Measurements from ENCODE around the gene JPH3.

JPH3 gene

DNA sequence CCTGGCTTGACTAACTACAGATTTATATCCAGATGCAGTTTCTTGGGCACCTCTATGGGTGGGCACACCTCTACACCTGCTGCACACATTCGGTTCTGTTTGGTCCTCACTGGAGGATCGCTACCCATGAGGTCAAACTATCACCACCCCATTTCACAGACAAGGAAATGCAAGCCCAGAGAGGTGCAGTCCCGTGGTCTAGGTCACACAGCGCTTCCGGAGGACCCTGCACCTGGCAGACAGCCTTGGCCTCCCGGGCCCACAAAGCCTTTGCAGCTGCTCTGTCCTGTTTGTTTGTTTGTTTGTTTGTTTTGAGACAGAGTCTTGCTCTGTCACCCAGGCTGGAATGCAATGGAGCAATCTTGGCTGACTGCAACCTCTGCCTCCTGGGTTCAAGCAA, 39.3 kb upstream of the JPH3 start:
- no peaks in the 10 kb centered on the region for H3K9me3 ChIP-seq (ENCODE audit: insufficient read depth, low read depth, low read length)
- no peaks in the 10 kb centered on the region for H3K36me3 ChIP-seq (ENCODE audit: insufficient read depth, low read length)
- no peaks in the 10 kb centered on the region for H3K27me3 ChIP-seq (ENCODE audit: insufficient read depth, low read length)
- no peak overlapping the region for H3K4me3 ChIP-seq (ENCODE audit: low read length)
- no peak overlapping the region for H3K27ac ChIP-seq (ENCODE audit: low read depth, low read length)
- H3K9ac ChIP-seq (ENCODE audit: low read depth, low read length), result no peak overlapping the region
- H3K4me1 ChIP-seq (ENCODE audit: insufficient read depth, low read length), result no peaks in the 10 kb centered on the region
- WGBS, result 92% methylated on average over 6 of the region's 6 CpGs

DNA sequence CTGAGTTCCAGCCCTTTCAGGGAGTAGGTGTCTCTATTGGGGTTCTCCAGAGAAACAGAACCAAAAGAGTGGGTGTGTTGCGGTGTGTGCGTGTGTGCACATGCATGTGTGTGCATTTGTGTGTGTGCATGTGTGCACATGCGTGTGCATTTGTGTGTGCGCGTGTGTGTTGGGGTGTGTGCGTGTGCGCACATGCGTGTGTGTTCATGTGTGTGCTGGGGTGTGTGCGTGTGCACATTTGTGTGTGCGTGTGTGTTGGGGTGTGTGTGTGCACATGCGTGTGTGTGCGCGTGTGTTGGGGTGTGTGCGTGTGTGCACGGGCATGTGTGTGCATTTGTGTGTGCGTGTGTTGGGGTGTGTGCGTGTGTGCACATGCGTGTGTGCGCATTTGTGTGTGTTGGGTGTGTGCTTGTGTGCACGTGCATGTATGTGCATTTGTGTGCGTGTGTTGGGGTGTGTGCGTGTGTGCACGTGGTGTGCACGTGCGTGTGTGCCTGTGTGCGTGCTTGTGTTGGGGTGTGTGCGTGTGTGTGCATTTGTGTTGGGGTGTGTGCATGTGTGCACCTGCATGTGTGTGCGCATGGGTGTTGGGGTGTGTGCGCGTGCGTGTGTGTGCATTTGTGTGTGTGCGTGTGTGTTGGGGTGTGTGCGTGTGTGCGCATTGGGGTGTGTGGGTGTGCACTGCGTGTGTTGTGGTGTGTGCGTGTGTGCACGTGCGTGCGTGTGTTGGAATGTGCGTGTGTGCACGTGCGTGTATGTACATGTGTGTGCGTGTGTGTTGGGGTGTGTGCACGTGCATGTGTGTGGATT, 38.4 kb upstream of the JPH3 start:
- no peak overlapping the region for H3K27ac ChIP-seq (ENCODE audit: low read depth, low read length)
- 80% methylated on average over 42 of the region's 44 CpGs for WGBS
- no peaks in the 10 kb centered on the region for H3K4me1 ChIP-seq (ENCODE audit: insufficient read depth, low read length)
- H3K4me3 ChIP-seq (ENCODE audit: low read length), result no peak overlapping the region
- no peaks in the 10 kb centered on the region for H3K27me3 ChIP-seq (ENCODE audit: insufficient read depth, low read length)
- no peak overlapping the region for H3K9ac ChIP-seq (ENCODE audit: low read depth, low read length)
- H3K9me3 ChIP-seq (ENCODE audit: insufficient read depth, low read depth, low read length), result no peaks in the 10 kb centered on the region
- no peaks in the 10 kb centered on the region for H3K36me3 ChIP-seq (ENCODE audit: insufficient read depth, low read length)

DNA sequence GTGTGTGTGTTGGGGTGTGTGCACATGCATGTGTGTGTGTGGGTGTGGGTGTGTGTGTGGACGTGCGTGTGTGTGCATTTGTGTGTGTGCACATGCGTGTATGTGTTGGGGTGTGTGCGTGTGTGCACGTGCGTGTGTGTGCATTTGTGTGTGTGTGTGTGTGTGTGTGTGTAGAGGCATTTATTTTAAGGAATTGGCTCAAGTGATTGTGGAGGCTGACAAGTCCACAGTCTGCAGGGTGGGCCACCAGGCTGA, 37.9 kb upstream of the JPH3 start:
- H3K27me3 ChIP-seq (ENCODE audit: insufficient read depth, low read length), result no peaks in the 10 kb centered on the region
- H3K9ac ChIP-seq (ENCODE audit: low read depth, low read length), result no peak overlapping the region
- no peak overlapping the region for H3K4me3 ChIP-seq (ENCODE audit: low read length)
- H3K4me1 ChIP-seq (ENCODE audit: insufficient read depth, low read length), result no peaks in the 10 kb centered on the region
- H3K27ac ChIP-seq (ENCODE audit: low read depth, low read length), result no peak overlapping the region
- H3K9me3 ChIP-seq (ENCODE audit: insufficient read depth, low read depth, low read length), result no peaks in the 10 kb centered on the region
- H3K36me3 ChIP-seq (ENCODE audit: insufficient read depth, low read length), result no peaks in the 10 kb centered on the region
- WGBS, result 83% methylated on average over 6 of the region's 6 CpGs

DNA sequence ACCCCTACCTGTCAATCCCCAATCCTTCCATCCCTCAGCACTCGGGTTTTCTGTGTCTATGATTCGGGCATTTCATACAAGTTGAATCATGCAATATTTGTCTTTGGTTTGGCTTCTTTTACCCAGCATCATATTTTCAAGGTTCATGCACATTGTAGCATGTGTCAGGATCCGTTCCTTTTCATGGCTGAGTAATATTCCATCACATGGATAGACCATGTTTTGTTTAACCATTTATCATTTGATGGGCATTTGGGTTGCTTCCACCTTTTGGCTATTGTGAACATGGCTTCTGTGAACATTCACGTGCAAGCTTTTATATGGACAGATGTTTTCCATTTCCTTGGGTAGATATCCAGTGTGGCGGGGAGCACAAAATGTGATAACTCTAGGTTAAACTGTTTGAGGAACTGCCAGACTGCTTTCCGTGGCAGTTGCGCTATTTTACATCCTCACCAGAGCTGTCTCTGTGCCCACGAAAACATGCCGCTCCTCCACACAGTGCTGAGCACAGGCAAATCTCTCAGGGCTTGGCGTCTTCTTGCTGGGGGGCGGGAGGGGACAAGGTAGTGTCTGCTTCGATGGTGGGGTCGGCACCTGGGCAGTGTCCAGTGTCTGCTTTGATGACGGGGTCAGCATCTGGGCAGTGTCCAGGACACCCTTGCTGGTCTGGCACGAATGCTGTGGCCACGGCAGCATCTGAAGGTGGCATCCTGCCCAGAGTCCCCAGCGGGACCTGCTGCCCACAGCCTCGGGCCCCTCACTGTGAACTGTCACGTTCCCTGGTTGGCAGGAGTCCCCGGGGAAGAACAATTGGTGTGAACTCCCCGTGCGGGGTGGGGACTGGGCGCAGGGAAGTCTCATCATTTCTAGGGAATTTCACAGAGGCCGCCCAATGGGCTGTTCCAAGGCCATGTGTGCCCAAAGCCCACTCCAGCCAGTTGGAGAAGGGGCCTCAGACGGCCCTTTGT, 32.4 kb upstream of the JPH3 start:
- Histone ChIP-seq H3K4me3 (ENCODE audit: low read length) (no peak overlapping the region), H3K27me3 (ENCODE audit: insufficient read depth, low read length) (no peaks in the 10 kb centered on the region), H3K4me1 (ENCODE audit: insufficient read depth, low read length) (peaks cover 4% of the 10 kb centered on the region), H3K9me3 (ENCODE audit: insufficient read depth, low read depth, low read length) (no peaks in the 10 kb centered on the region), H3K36me3 (ENCODE audit: insufficient read depth, low read length) (no peaks in the 10 kb centered on the region), H3K27ac (ENCODE audit: low read depth, low read length) (no peak overlapping the region), H3K9ac (ENCODE audit: low read depth, low read length) (no peak overlapping the region)
- 92% methylated on average over 25 of the region's 25 CpGs for WGBS

DNA sequence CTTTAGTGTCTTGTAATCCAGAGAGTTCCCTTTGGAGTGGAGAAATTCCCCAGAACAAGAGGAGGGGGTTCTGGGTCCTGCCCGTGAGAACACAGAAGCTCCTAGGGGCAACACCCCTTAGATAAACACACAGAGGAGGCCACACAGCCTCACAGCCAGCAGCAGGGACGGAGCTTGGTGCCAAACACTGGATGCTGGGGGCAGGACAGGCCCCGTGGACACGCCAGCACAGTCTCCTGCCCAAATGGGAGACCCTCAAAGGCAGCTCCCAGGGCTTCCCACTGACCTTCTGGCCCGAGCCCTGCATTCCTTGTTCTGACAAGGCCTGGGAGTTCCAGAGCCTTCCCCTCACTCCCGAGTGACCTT, 31.8 kb upstream of the JPH3 start:
- Histone ChIP-seq H3K4me3 (ENCODE audit: low read length) (no peak overlapping the region), H3K27ac (ENCODE audit: low read depth, low read length) (no peak overlapping the region), H3K36me3 (ENCODE audit: insufficient read depth, low read length) (no peaks in the 10 kb centered on the region), H3K9ac (ENCODE audit: low read depth, low read length) (no peak overlapping the region), H3K9me3 (ENCODE audit: insufficient read depth, low read depth, low read length) (no peaks in the 10 kb centered on the region), H3K4me1 (ENCODE audit: insufficient read depth, low read length) (peaks cover 10% of the 10 kb centered on the region), H3K27me3 (ENCODE audit: insufficient read depth, low read length) (no peaks in the 10 kb centered on the region)
- WGBS, result 86% methylated on average over 6 of the region's 6 CpGs

DNA sequence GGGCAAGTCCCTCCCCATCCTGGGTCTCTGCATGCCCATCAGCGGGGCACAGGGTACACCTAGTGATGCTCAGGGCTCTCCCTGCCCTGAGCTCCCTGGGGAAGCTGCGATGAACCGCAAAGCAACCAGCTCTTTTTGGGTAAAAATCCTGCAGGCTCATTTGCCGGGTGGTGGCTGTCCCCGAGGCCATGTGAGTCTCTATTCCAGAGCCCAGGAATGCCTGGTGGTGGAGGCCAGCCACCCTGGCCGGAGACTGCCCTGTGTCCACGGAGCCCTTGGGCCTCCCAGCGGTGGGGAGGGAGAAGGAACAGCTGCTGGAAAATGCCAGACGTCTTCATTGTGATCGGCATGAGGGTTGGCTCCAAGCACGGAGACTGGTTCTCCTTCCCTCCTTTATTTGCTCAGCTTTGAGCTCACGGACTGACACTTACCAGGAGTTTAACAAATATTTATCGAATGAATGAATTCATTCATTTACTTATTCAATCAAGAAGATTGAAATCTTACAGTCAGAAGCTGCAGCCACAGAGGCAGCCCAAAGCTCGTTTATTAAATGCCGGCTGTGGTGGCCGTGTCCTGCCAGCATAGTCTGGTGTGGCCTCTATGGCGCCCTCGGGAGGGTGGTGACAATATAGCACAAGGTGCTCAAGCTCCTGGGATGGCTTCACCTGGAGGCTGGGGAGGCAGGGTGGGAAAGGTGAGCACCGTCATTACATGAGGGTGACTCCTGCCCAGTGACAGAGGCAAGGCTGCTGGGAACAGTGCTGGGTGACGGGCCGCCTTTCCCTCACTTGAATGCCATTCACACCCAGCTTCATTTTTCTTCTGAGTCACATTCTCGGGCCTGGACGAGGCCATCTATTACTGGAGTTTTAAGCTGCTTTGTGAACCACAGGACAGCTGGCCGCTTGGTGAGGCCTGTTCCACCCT, 31.1 kb upstream of the JPH3 start:
- H3K9ac ChIP-seq (ENCODE audit: low read depth, low read length), result no peak overlapping the region
- no peaks in the 10 kb centered on the region for H3K27me3 ChIP-seq (ENCODE audit: insufficient read depth, low read length)
- WGBS, result 75% methylated on average over 24 of the region's 24 CpGs
- no peaks in the 10 kb centered on the region for H3K9me3 ChIP-seq (ENCODE audit: insufficient read depth, low read depth, low read length)
- no peak overlapping the region for H3K4me3 ChIP-seq (ENCODE audit: low read length)
- peaks cover 16% of the 10 kb centered on the region for H3K4me1 ChIP-seq (ENCODE audit: insufficient read depth, low read length)
- no peaks in the 10 kb centered on the region for H3K36me3 ChIP-seq (ENCODE audit: insufficient read depth, low read length)
- 0 out of 2 replicates have a peak overlapping the region, but pooled peaks have one; percentile 14 for H3K27ac ChIP-seq (ENCODE audit: low read depth, low read length)

DNA sequence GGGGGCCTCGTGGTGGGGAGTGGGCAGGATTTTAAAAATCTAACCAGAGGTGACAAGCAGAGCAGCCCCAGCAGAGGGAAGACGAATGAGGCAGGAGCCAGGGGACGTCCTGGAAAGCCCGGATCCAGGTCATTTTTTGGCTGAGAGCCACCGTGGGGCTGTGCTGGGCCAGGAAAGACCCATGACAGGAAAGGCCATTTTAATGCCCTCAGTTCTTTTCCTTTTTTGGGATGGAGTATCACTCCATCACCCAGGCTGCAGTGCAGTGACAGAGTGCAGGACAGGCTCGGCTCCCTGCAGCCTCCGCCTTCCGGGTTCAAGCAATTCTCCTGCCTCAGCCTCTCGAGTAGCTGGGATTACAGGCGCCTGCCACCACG, 30.5 kb upstream of the JPH3 start:
- no peak overlapping the region for H3K4me3 ChIP-seq (ENCODE audit: low read length)
- no peak overlapping the region for H3K9ac ChIP-seq (ENCODE audit: low read depth, low read length)
- no peak overlapping the region for H3K27ac ChIP-seq (ENCODE audit: low read depth, low read length)
- H3K36me3 ChIP-seq (ENCODE audit: insufficient read depth, low read length), result no peaks in the 10 kb centered on the region
- no peaks in the 10 kb centered on the region for H3K9me3 ChIP-seq (ENCODE audit: insufficient read depth, low read depth, low read length)
- peaks cover 16% of the 10 kb centered on the region for H3K4me1 ChIP-seq (ENCODE audit: insufficient read depth, low read length)
- 89% methylated on average over 11 of the region's 11 CpGs for WGBS
- H3K27me3 ChIP-seq (ENCODE audit: insufficient read depth, low read length), result no peaks in the 10 kb centered on the region

DNA sequence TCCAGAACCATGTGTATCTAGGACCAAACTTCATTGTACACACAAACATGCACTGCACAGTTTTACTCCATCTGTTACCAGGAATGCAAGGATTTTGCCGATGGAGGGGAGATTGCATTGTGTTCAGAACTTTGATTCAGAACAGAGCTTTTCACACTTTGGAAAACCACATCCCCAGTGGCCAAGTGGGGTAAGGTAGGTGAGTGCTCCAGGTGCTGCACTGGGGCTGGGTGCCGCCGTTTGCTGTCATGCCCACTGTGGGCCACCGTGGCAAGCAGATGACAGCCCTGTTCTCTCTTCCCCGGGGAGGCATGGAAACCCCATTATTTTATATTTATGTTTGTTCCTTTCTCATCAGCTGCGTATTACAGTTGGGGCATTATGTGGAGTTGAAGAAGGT, 29.3 kb upstream of the JPH3 start:
- Histone ChIP-seq H3K4me1 (ENCODE audit: insufficient read depth, low read length) (peaks cover 16% of the 10 kb centered on the region), H3K4me3 (ENCODE audit: low read length) (no peak overlapping the region), H3K27me3 (ENCODE audit: insufficient read depth, low read length) (no peaks in the 10 kb centered on the region), H3K9me3 (ENCODE audit: insufficient read depth, low read depth, low read length) (no peaks in the 10 kb centered on the region), H3K27ac (ENCODE audit: low read depth, low read length) (no peak overlapping the region), H3K36me3 (ENCODE audit: insufficient read depth, low read length) (no peaks in the 10 kb centered on the region), H3K9ac (ENCODE audit: low read depth, low read length) (no peak overlapping the region)
- WGBS, result 80% methylated on average over 5 of the region's 6 CpGs

DNA sequence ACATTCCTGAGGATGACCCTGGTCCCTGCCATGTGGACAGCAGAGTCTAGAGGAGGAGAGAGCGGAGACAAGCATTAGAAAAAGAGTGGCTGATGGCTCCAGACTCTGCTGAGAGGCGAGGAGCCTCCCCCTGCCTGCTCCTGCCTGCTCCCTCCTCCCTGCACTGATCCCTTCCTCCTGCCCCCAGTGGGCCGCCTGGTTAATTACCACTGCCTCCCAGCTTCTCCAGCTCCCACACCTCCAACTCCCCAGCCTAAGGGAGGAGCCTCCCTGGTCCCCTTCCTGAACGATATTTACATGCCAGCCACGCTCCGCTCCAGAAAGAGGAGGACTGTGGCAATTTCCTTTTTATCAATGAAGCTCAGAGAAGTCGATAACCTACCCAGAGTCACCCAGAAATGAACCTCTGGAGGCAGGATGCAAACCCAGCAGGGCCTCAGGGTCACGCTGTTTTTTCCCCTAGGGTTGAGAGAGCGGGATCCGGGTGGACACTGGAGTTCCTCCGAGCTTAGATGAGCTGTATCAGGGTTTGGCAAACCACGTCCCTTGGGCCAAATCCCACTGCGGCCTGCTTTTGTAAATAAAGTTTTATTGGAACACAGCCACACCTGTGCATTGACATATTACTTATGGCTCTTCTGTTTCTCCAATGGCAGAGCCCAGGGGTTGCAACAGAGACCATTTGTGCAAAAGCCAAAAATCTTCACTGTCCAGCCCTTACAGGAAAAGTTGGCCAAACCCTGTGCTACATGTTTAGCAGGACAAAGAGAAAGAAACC, 27.1 kb upstream of the JPH3 start:
- Histone ChIP-seq H3K27me3 (ENCODE audit: insufficient read depth, low read length) (no peaks in the 10 kb centered on the region), H3K9me3 (ENCODE audit: insufficient read depth, low read depth, low read length) (no peaks in the 10 kb centered on the region), H3K4me1 (ENCODE audit: insufficient read depth, low read length) (peaks cover 16% of the 10 kb centered on the region), H3K4me3 (ENCODE audit: low read length) (peak overlapping the region; percentile 22), H3K36me3 (ENCODE audit: insufficient read depth, low read length) (no peaks in the 10 kb centered on the region), H3K9ac (ENCODE audit: low read depth, low read length) (no peak overlapping the region; the same call in 1 of the 2 replicates), H3K27ac (ENCODE audit: low read depth, low read length) (no peak overlapping the region)
- WGBS, result 35% methylated on average over 13 of the region's 13 CpGs

DNA sequence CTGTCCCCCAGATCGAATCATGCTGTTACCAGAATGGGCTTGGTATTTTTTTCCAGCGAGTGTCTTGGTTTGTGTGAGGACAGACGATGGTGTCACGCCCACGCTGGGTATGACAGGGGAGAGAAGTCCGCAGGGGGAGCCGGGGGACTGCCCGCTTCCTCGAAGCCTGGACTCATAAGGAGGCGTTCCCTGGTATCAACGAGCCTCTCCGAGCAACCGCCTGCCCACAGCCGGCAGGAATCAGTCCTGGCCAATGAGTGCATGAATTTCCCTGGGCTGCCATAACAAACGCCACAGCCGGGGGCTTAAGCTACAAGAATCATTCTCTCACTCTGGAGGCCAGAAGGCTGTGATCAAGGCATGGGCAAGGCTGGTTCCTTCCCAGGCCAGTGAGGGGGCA, 26.1 kb upstream of the JPH3 start:
- Histone ChIP-seq H3K27ac (ENCODE audit: low read depth, low read length) (peak overlapping the region; percentile 34; the same call in 1 of the 2 replicates), H3K9me3 (ENCODE audit: insufficient read depth, low read depth, low read length) (no peaks in the 10 kb centered on the region), H3K4me3 (ENCODE audit: low read length) (peak overlapping the region; percentile 26; the same call in 1 of the 2 replicates), H3K36me3 (ENCODE audit: insufficient read depth, low read length) (no peaks in the 10 kb centered on the region), H3K9ac (ENCODE audit: low read depth, low read length) (no peak overlapping the region), H3K27me3 (ENCODE audit: insufficient read depth, low read length) (no peaks in the 10 kb centered on the region), H3K4me1 (ENCODE audit: insufficient read depth, low read length) (peaks cover 16% of the 10 kb centered on the region)
- WGBS, result 30% methylated on average over 16 of the region's 16 CpGs
